K562 (cell line): ENCODE results near the gene LMLN. TPM values are rescaled to one million over a fixed set of nuclear protein-coding genes. Genes with fewer than 3 reads are reported as not detected.

Source experiments
- BRD4 ChIP-seq: fragments of 200-600 bp; sonication (generic); IDR thresholded peaks from 2 replicates; pipeline ENCODE4 v1.6.1; 2017; ENCODE audit warnings: inconsistent platforms
- C11orf30 ChIP-seq: fragments of 450-650 bp; IDR thresholded peaks from 2 replicates; pipeline ENCODE4 v1.6.1; 2016; ENCODE audit warnings: low read depth, mild to moderate bottlenecking
- CAMTA2 ChIP-seq: fragments of 250-450 bp; sonication (Bioruptor Pico); conservative IDR thresholded peaks from 2 replicates; pipeline ENCODE4 v1.5.1; 2022
- CHCHD3 ChIP-seq: fragments of 250-450 bp; sonication (Bioruptor Pico); IDR thresholded peaks from 2 replicates; pipeline ENCODE4 v2.1.2; 2022; ENCODE audit warnings: mild to moderate bottlenecking
- CSDE1 ChIP-seq, 2 experiments: fragments of 450-650 bp; IDR thresholded peaks; 2 replicates each; pipeline ENCODE4 v1.6.1; 2016; ENCODE audit warnings: mild to moderate bottlenecking in 1 of 2
- DEAF1 ChIP-seq: fragments of 450-650 bp; formaldehyde crosslinking; IDR thresholded peaks from 2 replicates; pipeline ENCODE4 v1.4.0; 2020; ENCODE audit warnings: mild to moderate bottlenecking, moderate library complexity
- FOXA3 ChIP-seq, 2 experiments: fragments of 450-650 bp in 1 of 2; sonication (generic) in 1 of 2; formaldehyde crosslinking; IDR thresholded peaks in 1 of 2; conservative IDR thresholded peaks in 1 of 2; 2 replicates each; pipeline versions ENCODE4 v1.4.0 to v1.8.0; 2020 to 2022; ENCODE audit warnings: mild to moderate bottlenecking in 2 of 2, missing genetic modification reagents in 1 of 2
- HBP1 ChIP-seq: fragments of 450-650 bp; formaldehyde crosslinking; IDR thresholded peaks from 2 replicates; pipeline ENCODE4 v1.4.0; 2022; ENCODE audit warnings: missing genetic modification characterization
- JUND ChIP-seq, 2 experiments: IDR thresholded peaks; 2 replicates in 1 of 2; 3 replicates in 1 of 2; pipeline ENCODE4 v1.6.1; 2011; ENCODE audit warnings: borderline replicate concordance in 2 of 2, low read depth in 2 of 2, low read length in 2 of 2, improper control_type of control experiment in 1 of 2, missing biosample characterization in 1 of 2, missing genetic modification characterization in 1 of 2, missing genetic modification reagents in 1 of 2
- KDM4B ChIP-seq, 2 experiments: fragments of 450-650 bp in 1 of 2; sonication (generic) in 1 of 2; IDR thresholded peaks; 2 replicates each; pipeline ENCODE4 v1.6.1; 2016 to 2017; ENCODE audit warnings: borderline replicate concordance in 2 of 2, antibody characterized with exemption in 1 of 2, low read depth in 1 of 2, mild to moderate bottlenecking in 1 of 2
- MAFF ChIP-seq: IDR thresholded peaks from 2 replicates; pipeline ENCODE4 v1.6.1; 2012; ENCODE audit warnings: low read length, improper control_type of control experiment
- MAFG ChIP-seq: fragments of 450-650 bp; conservative IDR thresholded peaks from 2 replicates; pipeline ENCODE4 v1.6.1; 2016; ENCODE audit warnings: missing genetic modification characterization, missing compliant biosample characterization
- MBD2 ChIP-seq: sonication (generic); IDR thresholded peaks from 2 replicates; pipeline ENCODE4 v1.6.1; 2016; ENCODE audit warnings: low read depth, borderline replicate concordance
- NFE2L1 ChIP-seq: fragments of 450-650 bp; IDR thresholded peaks from 2 replicates; pipeline ENCODE4 v1.6.1; 2016; ENCODE audit warnings: missing genetic modification characterization, low read depth, mild to moderate bottlenecking, missing compliant biosample characterization, moderate library complexity, borderline replicate concordance
- RFX5 ChIP-seq: IDR thresholded peaks from 2 replicates; pipeline ENCODE4 v1.6.1; 2011; ENCODE audit warnings: low read depth, mild to moderate bottlenecking, improper control_type of control experiment, low read length
- RNF219 ChIP-seq: fragments of 250-450 bp; sonication (Bioruptor Pico); IDR thresholded peaks from 2 replicates; pipeline ENCODE4 v1.5.0; 2022; ENCODE audit warnings: mild to moderate bottlenecking
- SIRT6 ChIP-seq: IDR thresholded peaks from one replicate; pipeline ENCODE4 v1.6.1; 2012; ENCODE audit warnings: low read depth, mild to moderate bottlenecking, control low read depth, inconsistent platforms, low read length, moderate library complexity
- STAT6 ChIP-seq: sonication (generic); formaldehyde crosslinking; IDR thresholded peaks from 2 replicates; pipeline ENCODE4 v1.8.1; 2023; ENCODE audit warnings: mild to moderate bottlenecking, missing genetic modification reagents
- ZBTB7A ChIP-seq: IDR thresholded peaks from 2 replicates; pipeline ENCODE4 v1.6.1; 2011; ENCODE audit warnings: low read depth, mild to moderate bottlenecking, low read length, moderate library complexity, borderline replicate concordance; ENCODE audit not compliant: control insufficient read depth
- ZNF695 ChIP-seq: fragments of 450-650 bp; formaldehyde crosslinking; IDR thresholded peaks from 2 replicates; pipeline ENCODE4 v1.4.0; 2020; ENCODE audit warnings: mild to moderate bottlenecking, moderate library complexity
- ZNF75A ChIP-seq: fragments of 450-650 bp; formaldehyde crosslinking; IDR thresholded peaks from 2 replicates; pipeline ENCODE4 v1.4.0; 2020; ENCODE audit warnings: mild to moderate bottlenecking
- ZNF785 ChIP-seq: fragments of 250-450 bp; sonication (Bioruptor Pico); IDR thresholded peaks from 2 replicates; pipeline ENCODE4 v1.4.0; 2020; ENCODE audit warnings: mild to moderate bottlenecking
- polyA plus RNA-seq, 8 experiments: library from polyadenylated mRNA; depleted of rRNA in 4 of 8; stranded (reverse) in 5 of 8; unstranded in 3 of 8; fragments of >200 nt; fragmentation: Nextera tagmentation in 2 of 8; fragmentation: Illumina TruSeq in 1 of 8; extraction: Ambion mirVana in 2 of 8; extraction: Trizol in 1 of 8; gene quantifications; 2 replicates each; pipeline versions ENCODE4 v1.2.1 to v1.2.3, GENCODE V29; 2011 to 2014; ENCODE audit warnings: inconsistent platforms in 1 of 8, missing spikeins in 1 of 8
- total RNA-seq, 7 experiments: library from RNA; depleted of rRNA in 6 of 7; stranded (reverse); fragments of >200 nt in 6 of 7; fragmentation: Illumina TruSeq in 2 of 7; extraction: Trizol in 2 of 7; gene quantifications; 2 replicates each; pipeline versions ENCODE4 v1.2.1 to v1.2.3, GENCODE V29; 2011 to 2021; ENCODE audit warnings: low replicate concordance in 1 of 7

The LMLN gene
- total and polyA plus RNA-seq, 9 of the 15 experiments (the other 6 are each of a cell fraction or from before 2014, with no cell fraction given) = 2.2 to 15.9 (median 6.9) TPM

GRCh38 chr3:197974016-197974415, 14.0 kb downstream of the LMLN start (continued):
- TF ChIP-seq JUND (IDR thresholded peaks at IDR 0.05; ENCODE audit: borderline replicate concordance, low read depth, low read length) (no peak), JUND (tag; IDR thresholded peaks at IDR 0.05; ENCODE audit: borderline replicate concordance, low read depth, low read length) (no peak), FOXA3 (CRISPR knock-in tag; conservative IDR thresholded peaks at IDR 0.05 in 1 of 2, IDR thresholded peaks at IDR 0.05 in 1 of 2) (no peak), HBP1 (no peak), KDM4B (IDR thresholded peaks at IDR 0.05; ENCODE audit: borderline replicate concordance in 2 of 2, low read depth in 1 of 2) (no peak), ZNF785 (CRISPR knock-in tag) (no peak), MAFG (tag) (0 out of 2 replicates have a peak, but pooled peaks have one; percentile 51), MBD2 (no peak), RFX5 (no peak), CAMTA2 (CRISPR knock-in tag) (no peak), STAT6 (CRISPR knock-in tag) (no peak), NFE2L1 (tag) (no peak), C11orf30 (peak; percentile 52; the same call in 1 of the 2 replicates), CSDE1 (IDR thresholded peaks at IDR 0.05) (no peak), DEAF1 (CRISPR knock-in tag) (no peak), MAFF (peak; percentile 61; the same call in 1 of the 2 replicates), ZNF695 (CRISPR knock-in tag) (no peak), CHCHD3 (CRISPR knock-in tag) (no peak), SIRT6 (no peak), RNF219 (CRISPR knock-in tag) (no peak), ZBTB7A (no peak), ZNF75A (no peak), BRD4 (no peak)
